Measurements from ENCODE around the gene ZSCAN5B. TPM values are rescaled to one million over a fixed set of nuclear protein-coding genes. Genes with fewer than 3 reads are reported as not detected.

Gene ZSCAN5B
- total and polyA plus RNA-seq, 2 of the 13 experiments (the other 11 are each of a cell fraction or from before 2014, with no cell fraction given): not detected

DNA sequence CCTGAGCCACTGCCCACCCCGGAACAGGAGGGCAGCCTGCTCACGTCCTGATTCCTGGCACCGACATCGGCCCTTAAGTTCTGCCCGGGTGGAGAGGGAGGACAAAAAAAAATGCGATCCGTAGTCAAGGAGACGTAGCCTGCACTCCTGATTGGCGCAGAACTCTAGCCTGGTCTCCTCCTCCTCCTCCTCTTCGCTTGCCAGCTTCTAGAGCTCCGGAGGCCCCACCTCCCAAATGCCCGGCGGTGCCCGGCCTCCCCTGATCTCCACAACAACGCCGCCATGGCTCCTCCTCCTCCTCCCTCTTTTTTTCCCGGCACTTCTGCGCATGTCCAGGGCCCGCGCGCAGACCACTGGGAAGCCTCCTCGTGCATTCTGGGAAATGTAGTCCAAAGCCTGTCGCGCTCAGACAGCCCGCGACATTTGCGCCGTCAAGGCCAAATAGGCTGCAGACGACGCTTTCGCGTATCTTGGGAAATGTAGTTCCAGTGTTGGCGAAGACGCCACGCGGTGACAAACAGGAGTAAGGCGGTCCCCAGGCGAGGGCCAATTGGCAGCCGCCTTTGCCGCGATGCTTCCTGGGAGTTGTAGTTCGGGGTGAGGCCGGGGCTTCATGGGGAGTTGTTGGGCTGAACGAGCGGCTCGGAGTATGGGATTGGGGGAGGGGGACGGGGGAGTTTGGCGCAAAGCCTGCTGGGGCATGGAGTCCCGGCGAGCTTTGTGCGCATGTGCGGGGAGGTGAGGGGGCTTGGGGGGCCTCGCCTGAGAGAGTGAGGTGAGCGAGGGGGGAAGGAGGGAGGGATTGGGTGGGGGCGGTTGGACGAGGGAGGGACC lies 56.8 kb downstream of the ZSCAN5B start, which contains the start of gene ZNF444 (continued):
- TF ChIP-seq KDM5A (IDR thresholded peaks at IDR 0.05; ENCODE audit: borderline replicate concordance, low read length): peak; percentile 78; the same call in 1 of the 2 replicates
- TF ChIP-seq PRDM15 (CRISPR knock-in tag; IDR thresholded peaks at IDR 0.05): no peak
- TF ChIP-seq, protein P1, sequence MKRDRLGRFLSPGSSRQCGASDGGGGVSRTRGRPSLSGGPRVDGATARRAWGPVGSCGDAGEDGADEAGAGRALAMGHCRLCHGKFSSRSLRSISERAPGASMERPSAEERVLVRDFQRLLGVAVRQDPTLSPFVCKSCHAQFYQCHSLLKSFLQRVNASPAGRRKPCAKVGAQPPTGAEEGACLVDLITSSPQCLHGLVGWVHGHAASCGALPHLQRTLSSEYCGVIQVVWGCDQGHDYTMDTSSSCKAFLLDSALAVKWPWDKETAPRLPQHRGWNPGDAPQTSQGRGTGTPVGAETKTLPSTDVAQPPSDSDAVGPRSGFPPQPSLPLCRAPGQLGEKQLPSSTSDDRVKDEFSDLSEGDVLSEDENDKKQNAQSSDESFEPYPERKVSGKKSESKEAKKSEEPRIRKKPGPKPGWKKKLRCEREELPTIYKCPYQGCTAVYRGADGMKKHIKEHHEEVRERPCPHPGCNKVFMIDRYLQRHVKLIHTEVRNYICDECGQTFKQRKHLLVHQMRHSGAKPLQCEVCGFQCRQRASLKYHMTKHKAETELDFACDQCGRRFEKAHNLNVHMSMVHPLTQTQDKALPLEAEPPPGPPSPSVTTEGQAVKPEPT (CRISPR knock-in tag; IDR thresholded peaks at IDR 0.05; ENCODE audit: low read depth): no peak
- TF ChIP-seq ATF3 (CRISPR knock-in tag; IDR thresholded peaks at IDR 0.05): no peak
- TF ChIP-seq, protein P2, sequence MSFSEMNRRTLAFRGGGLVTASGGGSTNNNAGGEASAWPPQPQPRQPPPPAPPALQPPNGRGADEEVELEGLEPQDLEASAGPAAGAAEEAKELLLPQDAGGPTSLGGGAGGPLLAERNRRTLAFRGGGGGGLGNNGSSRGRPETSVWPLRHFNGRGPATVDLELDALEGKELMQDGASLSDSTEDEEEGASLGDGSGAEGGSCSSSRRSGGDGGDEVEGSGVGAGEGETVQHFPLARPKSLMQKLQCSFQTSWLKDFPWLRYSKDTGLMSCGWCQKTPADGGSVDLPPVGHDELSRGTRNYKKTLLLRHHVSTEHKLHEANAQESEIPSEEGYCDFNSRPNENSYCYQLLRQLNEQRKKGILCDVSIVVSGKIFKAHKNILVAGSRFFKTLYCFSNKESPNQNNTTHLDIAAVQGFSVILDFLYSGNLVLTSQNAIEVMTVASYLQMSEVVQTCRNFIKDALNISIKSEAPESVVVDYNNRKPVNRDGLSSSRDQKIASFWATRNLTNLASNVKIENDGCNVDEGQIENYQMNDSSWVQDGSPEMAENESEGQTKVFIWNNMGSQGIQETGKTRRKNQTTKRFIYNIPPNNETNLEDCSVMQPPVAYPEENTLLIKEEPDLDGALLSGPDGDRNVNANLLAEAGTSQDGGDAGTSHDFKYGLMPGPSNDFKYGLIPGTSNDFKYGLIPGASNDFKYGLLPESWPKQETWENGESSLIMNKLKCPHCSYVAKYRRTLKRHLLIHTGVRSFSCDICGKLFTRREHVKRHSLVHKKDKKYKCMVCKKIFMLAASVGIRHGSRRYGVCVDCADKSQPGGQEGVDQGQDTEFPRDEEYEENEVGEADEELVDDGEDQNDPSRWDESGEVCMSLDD (CRISPR knock-in tag; IDR thresholded peaks at IDR 0.05; ENCODE audit: borderline replicate concordance): no peak
- no peak for TF ChIP-seq TEAD2 (CRISPR knock-in tag; IDR thresholded peaks at IDR 0.05)
- TF ChIP-seq FOXM1 (CRISPR knock-in tag; IDR thresholded peaks at IDR 0.05): no peak
- no peak for TF ChIP-seq ZNF740 (CRISPR knock-in tag; IDR thresholded peaks at IDR 0.05)
- peak; percentile 51; the same call in 1 of the 2 replicates for TF ChIP-seq FOXC1 (CRISPR knock-in tag; IDR thresholded peaks at IDR 0.05; ENCODE audit: borderline replicate concordance)
- TF ChIP-seq, protein P3, sequence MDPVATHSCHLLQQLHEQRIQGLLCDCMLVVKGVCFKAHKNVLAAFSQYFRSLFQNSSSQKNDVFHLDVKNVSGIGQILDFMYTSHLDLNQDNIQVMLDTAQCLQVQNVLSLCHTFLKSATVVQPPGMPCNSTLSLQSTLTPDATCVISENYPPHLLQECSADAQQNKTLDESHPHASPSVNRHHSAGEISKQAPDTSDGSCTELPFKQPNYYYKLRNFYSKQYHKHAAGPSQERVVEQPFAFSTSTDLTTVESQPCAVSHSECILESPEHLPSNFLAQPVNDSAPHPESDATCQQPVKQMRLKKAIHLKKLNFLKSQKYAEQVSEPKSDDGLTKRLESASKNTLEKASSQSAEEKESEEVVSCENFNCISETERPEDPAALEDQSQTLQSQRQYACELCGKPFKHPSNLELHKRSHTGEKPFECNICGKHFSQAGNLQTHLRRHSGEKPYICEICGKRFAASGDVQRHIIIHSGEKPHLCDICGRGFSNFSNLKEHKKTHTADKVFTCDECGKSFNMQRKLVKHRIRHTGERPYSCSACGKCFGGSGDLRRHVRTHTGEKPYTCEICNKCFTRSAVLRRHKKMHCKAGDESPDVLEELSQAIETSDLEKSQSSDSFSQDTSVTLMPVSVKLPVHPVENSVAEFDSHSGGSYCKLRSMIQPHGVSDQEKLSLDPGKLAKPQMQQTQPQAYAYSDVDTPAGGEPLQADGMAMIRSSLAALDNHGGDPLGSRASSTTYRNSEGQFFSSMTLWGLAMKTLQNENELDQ (CRISPR knock-in tag; IDR thresholded peaks at IDR 0.05; ENCODE audit: borderline replicate concordance): no peak
- peak; percentile 65 for TF ChIP-seq DRAP1 (CRISPR knock-in tag; IDR thresholded peaks at IDR 0.05)
- peak; percentile 53 for TF ChIP-seq XRCC5 (optimal IDR thresholded peaks at IDR 0.05; ENCODE audit: low read length)
- TF ChIP-seq ZNF207 (IDR thresholded peaks at IDR 0.05; ENCODE audit: borderline replicate concordance): no peak
- 0 out of 2 replicates have a peak, but pooled peaks have one; percentile 36 for TF ChIP-seq ZMAT3 (CRISPR knock-in tag; conservative IDR thresholded peaks at IDR 0.05)
- TF ChIP-seq ZNF333 (CRISPR knock-in tag; IDR thresholded peaks at IDR 0.05; ENCODE audit: borderline replicate concordance): no peak; the same call in 1 of the 2 replicates
- TF ChIP-seq ZNF441 (CRISPR knock-in tag; IDR thresholded peaks at IDR 0.05; ENCODE audit: borderline replicate concordance): no peak
